DND-41 (cell line): ENCODE data around the gene GNPTG.

Source experiments
- ATAC-seq: fragments of 200-7000 bp; cut with Tn5 transposase; 3 replicates; pipeline ENCODE4 v1.9.1; 2021; ENCODE audit warnings: low read depth; ENCODE audit not compliant: insufficient read depth
- DNase-seq: peaks from one replicate; pipeline ENCODE4 v3.0.0-alpha.2; 2020
- H2AFZ ChIP-seq: 2 replicates; pipeline ENCODE4 v1.6.0; 2012; ENCODE audit warnings: low read depth, low read length
- H3K27ac ChIP-seq: 2 replicates; pipeline ENCODE4 v1.5.1; 2012; ENCODE audit warnings: low read length, inconsistent platforms
- H3K27me3 ChIP-seq: fragments of 200-600 bp; sonication (generic); 2 replicates; pipeline ENCODE4 v1.6.0; 2012; ENCODE audit warnings: low read length, mild to moderate bottlenecking, inconsistent platforms; ENCODE audit not compliant: insufficient read depth, poor library complexity
- H3K36me3 ChIP-seq: 2 replicates; pipeline ENCODE4 v1.5.1; 2012; ENCODE audit warnings: low read length, inconsistent platforms; ENCODE audit not compliant: insufficient read depth
- H3K4me1 ChIP-seq: 2 replicates; pipeline ENCODE4 v1.5.1; 2012; ENCODE audit warnings: mild to moderate bottlenecking, low read length; ENCODE audit not compliant: insufficient read depth
- H3K4me2 ChIP-seq: 2 replicates; pipeline ENCODE4 v1.6.0; 2012; ENCODE audit warnings: mild to moderate bottlenecking, moderate library complexity, low read length, inconsistent platforms; ENCODE audit not compliant: insufficient read depth
- H3K4me3 ChIP-seq, 2 experiments: fragments of 200-600 bp in 1 of 2; shearing (Covaris generic) in 1 of 2; 2 replicates each; pipeline ENCODE4 v1.5.1; 2012 to 2016; ENCODE audit warnings: inconsistent platforms in 2 of 2, low read length in 2 of 2, mild to moderate bottlenecking in 2 of 2, low read depth in 1 of 2, moderate library complexity in 1 of 2
- H3K79me2 ChIP-seq: 2 replicates; pipeline ENCODE4 v1.6.0; 2012; ENCODE audit warnings: low read length, inconsistent platforms; ENCODE audit not compliant: insufficient read depth
- H3K9ac ChIP-seq: 2 replicates; pipeline ENCODE4 v1.6.0; 2012; ENCODE audit warnings: low read depth, mild to moderate bottlenecking, inconsistent platforms, low read length, moderate library complexity
- H3K9me3 ChIP-seq: 2 replicates; pipeline ENCODE4 v1.5.1; 2012; ENCODE audit warnings: low read length, moderate library complexity, mild to moderate bottlenecking, inconsistent platforms; ENCODE audit not compliant: insufficient read depth, severe bottlenecking
- H4K20me1 ChIP-seq: 2 replicates; pipeline ENCODE4 v1.6.0; 2012; ENCODE audit warnings: low read length; ENCODE audit not compliant: insufficient read depth
- CTCF ChIP-seq: IDR thresholded peaks from 2 replicates; pipeline ENCODE4 v1.5.1; 2012; ENCODE audit warnings: borderline replicate concordance, low read length, moderate library complexity, mild to moderate bottlenecking; ENCODE audit not compliant: poor library complexity, severe bottlenecking; ENCODE audit errors: extremely low read depth
- EZH2 ChIP-seq: IDR thresholded peaks from 3 replicates; pipeline ENCODE4 v1.6.1; 2012; ENCODE audit warnings: borderline replicate concordance, low read depth, mild to moderate bottlenecking, moderate library complexity, low read length, inconsistent platforms; ENCODE audit not compliant: severe bottlenecking

GNPTG gene

GRCh38 chr16:1393613-1394176 is 42.0 kb downstream of the GNPTG start:
- TF ChIP-seq CTCF (no peak), EZH2 (no peak)
- ATAC-seq (no peak), DNase-seq (no peak)
- Histone ChIP-seq H3K36me3 (peaks cover 52% of the 10 kb centered on the region), H3K4me2 (no peak overlapping the region), H3K79me2 (no peaks in the 10 kb centered on the region), H3K27me3 (no peaks in the 10 kb centered on the region), H3K9me3 (no peaks in the 10 kb centered on the region), H3K27ac (no peak overlapping the region), H3K4me1 (0 out of 2 replicates have a peak, but pooled peaks cover 5% of the 10 kb centered on the region), H4K20me1 (peaks cover 3% of the 10 kb centered on the region; the same call in 1 of the 2 replicates), H3K4me3 (no peak overlapping the region), H3K9ac (no peak overlapping the region), H2AFZ (no peak overlapping the region)

- Histone ChIP-seq H3K27ac (no peak overlapping the region), H3K27me3 (no peaks in the 10 kb centered on the region), H2AFZ (no peak overlapping the region), H3K4me1 (0 out of 2 replicates have a peak, but pooled peaks cover 5% of the 10 kb centered on the region), H3K36me3 (peaks cover 54% of the 10 kb centered on the region), H3K79me2 (no peaks in the 10 kb centered on the region), H3K9me3 (no peaks in the 10 kb centered on the region), H3K9ac (no peak overlapping the region), H3K4me2 (no peak overlapping the region), H3K4me3 (no peak overlapping the region), H4K20me1 (peaks cover 3% of the 10 kb centered on the region; the same call in 1 of the 2 replicates)
- TF ChIP-seq EZH2 (no peak), CTCF (no peak)
- ATAC-seq (no peak), DNase-seq (no peak)
Observed at GRCh38 chr16:1394367-1394951, 42.7 kb downstream of the GNPTG start.

- Histone ChIP-seq H3K9ac (no peak overlapping the region), H3K27me3 (no peaks in the 10 kb centered on the region), H2AFZ (no peak overlapping the region), H3K79me2 (no peaks in the 10 kb centered on the region), H3K4me2 (no peak overlapping the region), H3K4me3 (no peak overlapping the region), H3K4me1 (0 out of 2 replicates have a peak, but pooled peaks cover 3% of the 10 kb centered on the region), H3K27ac (no peak overlapping the region), H3K9me3 (no peaks in the 10 kb centered on the region), H4K20me1 (peaks cover 3% of the 10 kb centered on the region; the same call in 1 of the 2 replicates), H3K36me3 (peaks cover 46% of the 10 kb centered on the region)
- ATAC-seq (no peak), DNase-seq (no peak)
- TF ChIP-seq EZH2 (no peak), CTCF (no peak)
Observed at GRCh38 chr16:1395444-1396031, 43.8 kb downstream of the GNPTG start.
